ENCODE results near the gene CTDSP2.
"Not testable (repeated sequence)": the region's sequence is repeated elsewhere in the genome, so short reads cannot be mapped to it uniquely, and the experiment has no call there.

CTDSP2 gene

GRCh38 chr12:57834086-57834876, 12.2 kb downstream of the CTDSP2 start:
- no peak for DNase-seq (ENCODE audit: low spot score)

GRCh38 chr12:57833672-57834071, 12.9 kb downstream of the CTDSP2 start:
- DNase-seq (ENCODE audit: low spot score) = no peak

DNA sequence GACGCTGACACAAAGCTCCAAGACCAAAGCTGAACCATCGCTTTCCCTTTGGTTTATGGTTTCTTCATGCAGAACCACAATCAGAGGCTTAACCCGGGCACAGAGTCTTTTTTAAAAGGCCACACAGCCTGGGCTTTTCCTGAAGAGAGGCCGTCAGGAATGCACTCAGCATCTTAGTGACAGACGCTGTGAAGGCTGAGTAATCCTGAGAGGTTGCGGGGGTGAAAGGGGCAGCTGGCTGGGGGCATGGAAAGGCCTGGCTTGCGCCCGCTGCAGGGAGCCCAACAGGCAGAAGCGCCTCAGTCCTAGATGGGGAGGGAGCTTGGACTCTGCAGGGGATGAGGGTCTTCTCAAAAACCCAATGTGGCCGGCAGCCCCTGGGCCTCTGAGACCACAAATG, 13.6 kb downstream of the CTDSP2 start:
- no peak for DNase-seq (ENCODE audit: low spot score)

- DNase-seq (ENCODE audit: low spot score) = no peak
Measured at GRCh38 chr12:57830393-57830792, 16.1 kb downstream of the CTDSP2 start.

GRCh38 chr12:57829025-57829777, 17.3 kb downstream of the CTDSP2 start:
- DNase-seq (ENCODE audit: low spot score) = no peak

- no peak for DNase-seq (ENCODE audit: low spot score)
Measured at GRCh38 chr12:57826966-57827365, 19.6 kb downstream of the CTDSP2 start.

DNA sequence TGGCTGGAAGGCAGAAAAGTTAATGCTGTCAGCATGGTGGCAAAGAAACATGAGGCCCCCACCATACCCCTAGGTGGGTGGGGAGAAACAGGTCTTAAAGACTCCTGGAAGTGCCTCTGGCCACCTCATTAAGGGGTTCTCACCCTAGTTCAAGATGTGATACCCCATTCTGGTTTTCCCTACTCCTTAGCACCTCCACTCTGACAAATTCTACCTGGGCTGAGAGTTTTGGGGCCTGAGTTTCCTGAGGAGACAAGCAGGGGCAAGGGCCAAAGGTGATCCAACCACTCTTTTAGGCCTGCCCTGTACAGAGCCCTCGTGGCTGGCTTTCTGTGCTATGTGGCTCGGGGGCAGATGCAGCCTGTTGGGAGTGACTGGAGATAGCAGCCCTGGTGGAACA, 20.1 kb downstream of the CTDSP2 start:
- DNase-seq (ENCODE audit: low spot score) = no peak

- no peak for DNase-seq (ENCODE audit: low spot score)
Measured at GRCh38 chr12:57825451-57825850, 21.1 kb downstream of the CTDSP2 start.

- DNase-seq (ENCODE audit: low spot score) = no peak
Measured at GRCh38 chr12:57823908-57824640, 22.5 kb downstream of the CTDSP2 start.

DNA sequence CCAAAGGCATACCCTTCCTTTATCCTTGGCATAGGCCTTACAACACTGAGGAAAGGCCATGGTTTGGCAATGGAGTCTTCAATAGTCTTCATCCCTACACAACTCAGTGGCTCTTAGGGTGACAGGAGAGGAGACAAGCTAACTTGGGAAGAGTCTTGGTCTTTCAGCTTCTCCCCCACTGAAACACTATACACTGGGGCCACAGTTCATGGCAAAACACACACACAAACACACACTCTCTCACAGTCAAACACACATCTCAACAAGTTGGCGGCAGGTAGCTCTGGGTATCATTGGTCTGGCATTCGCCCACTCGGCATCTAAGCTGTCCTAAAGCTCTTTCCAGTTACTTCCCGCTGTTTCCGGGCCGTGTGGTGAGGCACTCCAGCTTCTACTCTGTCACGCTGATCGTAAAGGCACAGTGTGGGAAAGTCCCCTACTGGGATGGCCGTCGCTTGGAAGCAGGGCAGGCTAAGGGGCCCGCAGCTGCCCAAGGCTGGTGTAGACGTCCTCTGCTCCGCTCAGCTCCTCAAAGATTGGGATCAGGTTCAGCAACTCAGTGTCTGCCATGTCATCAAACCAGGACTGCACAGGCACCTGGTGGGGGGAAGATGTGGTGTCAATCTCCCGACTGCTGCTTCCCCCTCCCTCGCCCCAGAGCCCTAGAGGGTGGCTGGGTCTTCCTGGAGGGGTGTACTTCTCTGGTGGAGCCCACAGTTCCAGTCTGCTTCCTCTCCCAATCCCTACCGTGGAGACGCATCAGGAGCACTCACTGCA, 23.2 kb downstream of the CTDSP2 start:
- no peak for DNase-seq (ENCODE audit: low spot score)

- DNase-seq (ENCODE audit: low spot score) = no peak
Measured at GRCh38 chr12:57822392-57823130, 24.0 kb downstream of the CTDSP2 start.

GRCh38 chr12:57821474-57822214, 24.9 kb downstream of the CTDSP2 start:
- DNase-seq (ENCODE audit: low spot score) = no peak

DNA sequence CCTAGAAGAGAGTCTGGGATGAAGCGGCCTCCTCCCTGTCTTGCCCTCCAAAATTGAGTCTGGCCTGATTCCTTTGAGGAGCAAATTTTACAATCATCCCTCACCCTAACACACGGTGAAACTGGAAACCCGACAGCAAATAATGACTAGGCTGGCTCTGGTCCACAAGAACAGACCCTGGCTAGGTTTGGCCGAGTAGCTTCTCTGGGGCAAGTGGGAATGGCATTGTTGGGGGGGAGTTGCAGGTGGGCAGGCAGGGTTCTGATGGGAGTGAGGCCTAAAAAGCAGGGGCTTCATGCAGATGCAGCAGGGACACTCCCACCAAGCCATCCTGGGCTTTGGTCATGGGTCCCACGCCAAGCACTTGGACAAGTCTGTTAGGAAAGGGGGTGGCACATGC, 25.5 kb downstream of the CTDSP2 start:
- DNase-seq (ENCODE audit: low spot score) = not testable (repeated sequence)

- not testable (repeated sequence) for DNase-seq (ENCODE audit: low spot score)
Measured at GRCh38 chr12:57820119-57820518, 26.4 kb downstream of the CTDSP2 start.

- DNase-seq (ENCODE audit: low spot score) = not testable (repeated sequence)
Measured at GRCh38 chr12:57817990-57818331, 28.6 kb downstream of the CTDSP2 start.

DNA sequence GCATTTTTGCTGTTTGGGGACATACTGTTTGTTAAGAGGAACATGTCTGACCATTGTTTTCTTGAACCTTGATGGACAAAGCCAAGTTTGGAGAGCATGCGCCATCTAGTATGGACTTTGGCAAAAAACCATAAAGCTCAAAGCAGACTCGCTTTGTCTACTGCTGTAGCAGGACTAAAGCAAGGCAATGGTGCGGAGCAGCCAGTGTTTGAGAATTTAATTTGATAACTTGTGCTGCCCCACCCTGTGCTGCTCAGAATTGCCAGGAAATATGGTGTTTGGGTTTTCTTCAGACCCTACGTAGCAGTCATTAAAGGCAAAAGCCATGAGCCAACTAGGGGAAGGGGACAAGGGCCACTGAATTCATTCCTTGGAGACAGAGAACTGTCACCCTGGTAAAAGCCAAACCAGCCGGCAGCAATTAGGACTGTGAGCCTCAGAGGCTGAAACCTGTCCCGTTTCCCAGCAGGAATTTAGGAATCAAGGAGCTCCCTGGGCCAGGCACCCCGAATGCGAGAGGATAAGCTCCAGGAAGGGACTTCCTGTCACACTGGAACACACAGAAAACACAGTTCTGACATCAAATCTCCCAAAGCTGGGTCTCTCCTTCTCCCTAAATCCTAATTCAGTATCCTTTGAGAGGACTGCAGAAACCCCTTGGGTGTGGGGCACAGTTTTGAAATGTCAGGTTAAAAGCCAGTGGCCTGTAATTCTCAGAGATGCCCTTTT, 29.1 kb downstream of the CTDSP2 start:
- no peak for DNase-seq (ENCODE audit: low spot score)

- DNase-seq (ENCODE audit: low spot score) = no peak
Measured at GRCh38 chr12:57816855-57817151, 29.7 kb downstream of the CTDSP2 start.

GRCh38 chr12:57816001-57816854, 30.3 kb downstream of the CTDSP2 start:
- no peak for DNase-seq (ENCODE audit: low spot score)
